Measurements from ENCODE around the gene LDLRAD2. TPM values are rescaled to one million over a fixed set of nuclear protein-coding genes. Genes with fewer than 3 reads are reported as not detected.

The LDLRAD2 gene
- total RNA-seq, 1 experiment from 2014 or later = not detected

GRCh38 chr1:21795075-21795474, 17.0 kb upstream of the LDLRAD2 start:
- peaks cover 6% of the 10 kb centered on the region; the same call in 1 of the 2 replicates for H3K9me3 ChIP-seq (ENCODE audit: low read length)
- no peaks in the 10 kb centered on the region; the same call in 1 of the 2 replicates for H3K4me1 ChIP-seq (ENCODE audit: insufficient read depth, low read length)
- TF ChIP-seq, protein P1, sequence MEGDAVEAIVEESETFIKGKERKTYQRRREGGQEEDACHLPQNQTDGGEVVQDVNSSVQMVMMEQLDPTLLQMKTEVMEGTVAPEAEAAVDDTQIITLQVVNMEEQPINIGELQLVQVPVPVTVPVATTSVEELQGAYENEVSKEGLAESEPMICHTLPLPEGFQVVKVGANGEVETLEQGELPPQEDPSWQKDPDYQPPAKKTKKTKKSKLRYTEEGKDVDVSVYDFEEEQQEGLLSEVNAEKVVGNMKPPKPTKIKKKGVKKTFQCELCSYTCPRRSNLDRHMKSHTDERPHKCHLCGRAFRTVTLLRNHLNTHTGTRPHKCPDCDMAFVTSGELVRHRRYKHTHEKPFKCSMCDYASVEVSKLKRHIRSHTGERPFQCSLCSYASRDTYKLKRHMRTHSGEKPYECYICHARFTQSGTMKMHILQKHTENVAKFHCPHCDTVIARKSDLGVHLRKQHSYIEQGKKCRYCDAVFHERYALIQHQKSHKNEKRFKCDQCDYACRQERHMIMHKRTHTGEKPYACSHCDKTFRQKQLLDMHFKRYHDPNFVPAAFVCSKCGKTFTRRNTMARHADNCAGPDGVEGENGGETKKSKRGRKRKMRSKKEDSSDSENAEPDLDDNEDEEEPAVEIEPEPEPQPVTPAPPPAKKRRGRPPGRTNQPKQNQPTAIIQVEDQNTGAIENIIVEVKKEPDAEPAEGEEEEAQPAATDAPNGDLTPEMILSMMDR (conservative IDR thresholded peaks at IDR 0.05; ENCODE audit: low read depth, low read length) = no peak
- no peaks in the 10 kb centered on the region for H3F3A ChIP-seq (ENCODE audit: low read length, unreplicated experiment)
- BruUV-seq (replicated peaks) = no TSS peak
- no peaks in the 10 kb centered on the region for H3K79me2 ChIP-seq (ENCODE audit: low read length)
- no peak overlapping the region for H3K4me2 ChIP-seq (ENCODE audit: low read length)
- no peak overlapping the region for H3K4me3 ChIP-seq (ENCODE audit: low read length)
- no peaks in the 10 kb centered on the region for H3K9me2 ChIP-seq (replicated peaks; ENCODE audit: low read length)
- ATAC-seq (no peak), DNase-seq (no peak)
- no peaks in the 10 kb centered on the region for H4K20me1 ChIP-seq (ENCODE audit: low read length)
- ChIA-PET CTCF (no interaction called here), POLR2A (ENCODE audit: unreplicated experiment) (no interaction called here)
- H3K27me3 ChIP-seq (ENCODE audit: low read length) = no peaks in the 10 kb centered on the region
- no peaks in the 10 kb centered on the region for H3K36me3 ChIP-seq (ENCODE audit: low read depth, low read length)
- intact Hi-C loops (cut with micrococcal nuclease) = no loop called here
- H3K9ac ChIP-seq (ENCODE audit: low read length) = no peak overlapping the region
- no peak overlapping the region for H3K27ac ChIP-seq (ENCODE audit: low read length)
- no peak overlapping the region for H2AFZ ChIP-seq (ENCODE audit: low read length)

DNA sequence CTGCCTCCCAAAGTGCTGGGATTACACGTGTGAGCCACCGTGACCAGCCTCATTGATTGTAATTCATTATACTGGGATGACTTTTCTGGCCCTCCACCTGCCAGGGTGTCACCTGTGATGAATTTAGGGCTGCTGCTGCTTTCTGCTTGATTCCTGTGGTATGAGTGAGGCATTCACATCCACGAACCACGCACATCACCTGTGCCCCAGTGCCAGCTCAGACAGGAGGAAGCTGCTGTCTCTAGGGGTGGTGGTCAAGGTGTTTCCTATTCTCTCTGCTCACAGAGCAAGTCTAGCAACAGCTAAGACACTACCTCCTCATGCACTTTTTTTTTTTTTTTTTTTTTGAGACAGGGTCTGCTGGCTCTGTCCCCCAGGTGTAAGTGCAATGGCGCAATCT, 12.3 kb upstream of the LDLRAD2 start:
- H3K79me2 ChIP-seq (ENCODE audit: low read length) = no peaks in the 10 kb centered on the region
- peaks cover 4% of the 10 kb centered on the region; the same call in 1 of the 2 replicates for H3K9me3 ChIP-seq (ENCODE audit: low read length)
- no peak overlapping the region for H3K27ac ChIP-seq (ENCODE audit: low read length)
- H3K4me1 ChIP-seq (ENCODE audit: insufficient read depth, low read length) = peaks cover 8% of the 10 kb centered on the region; the same call in 1 of the 2 replicates
- DNase-seq (peak; percentile 61), ATAC-seq (peak; percentile 53)
- no peak overlapping the region for H3K4me3 ChIP-seq (ENCODE audit: low read length)
- BruUV-seq (replicated peaks) = no TSS peak
- H3K4me2 ChIP-seq (ENCODE audit: low read length) = no peak overlapping the region
- no peaks in the 10 kb centered on the region for H4K20me1 ChIP-seq (ENCODE audit: low read length)
- H3K9me2 ChIP-seq (replicated peaks; ENCODE audit: low read length) = no peaks in the 10 kb centered on the region
- POLR2A ChIA-PET (ENCODE audit: unreplicated experiment) = no interaction called here
- intact Hi-C loops (cut with micrococcal nuclease) = no loop called here
- H3K27me3 ChIP-seq (ENCODE audit: low read length) = no peaks in the 10 kb centered on the region
- no peaks in the 10 kb centered on the region for H3K36me3 ChIP-seq (ENCODE audit: low read depth, low read length)
- no peak for TF ChIP-seq EZH2 (IDR thresholded peaks at IDR 0.05; ENCODE audit: low read length, unreplicated experiment)
- TF ChIP-seq, protein P1 (conservative IDR thresholded peaks at IDR 0.05; ENCODE audit: low read depth, low read length) = no peak
- TF ChIP-seq EZH2phosphoT487 (IDR thresholded peaks at IDR 0.05; ENCODE audit: borderline replicate concordance, low read length) = no peak
- CTCF ChIA-PET = no interaction called here
- no peak overlapping the region for H2AFZ ChIP-seq (ENCODE audit: low read length)
- H3F3A ChIP-seq (ENCODE audit: low read length, unreplicated experiment) = no peaks in the 10 kb centered on the region
- no peak overlapping the region for H3K9ac ChIP-seq (ENCODE audit: low read length)

GRCh38 chr1:21801100-21801499, 11.0 kb upstream of the LDLRAD2 start:
- H3K9me3 ChIP-seq (ENCODE audit: low read length) = no peaks in the 10 kb centered on the region
- no peak overlapping the region for H3K9ac ChIP-seq (ENCODE audit: low read length)
- ChIA-PET CTCF (no interaction called here), POLR2A (ENCODE audit: unreplicated experiment) (interaction anchor here (0.6 kb wide), 1 partner anchor 11 kb away, joined by 5 read pairs; no protein-coding TSS in a partner anchor)
- no peak overlapping the region for H2AFZ ChIP-seq (ENCODE audit: low read length)
- H4K20me1 ChIP-seq (ENCODE audit: low read length) = no peaks in the 10 kb centered on the region
- TF ChIP-seq, protein P1 (conservative IDR thresholded peaks at IDR 0.05; ENCODE audit: low read depth, low read length) = no peak
- no peak for TF ChIP-seq EZH2 (IDR thresholded peaks at IDR 0.05; ENCODE audit: low read length, unreplicated experiment)
- no peak for TF ChIP-seq EZH2phosphoT487 (IDR thresholded peaks at IDR 0.05; ENCODE audit: borderline replicate concordance, low read length)
- H3K27ac ChIP-seq (ENCODE audit: low read length) = peak overlapping the region; percentile 53
- H3K4me3 ChIP-seq (ENCODE audit: low read length) = no peak overlapping the region
- ATAC-seq (peak; percentile 97), DNase-seq (peak; percentile 92)
- no TSS peak for BruUV-seq (replicated peaks)
- H3K4me2 ChIP-seq (ENCODE audit: low read length) = no peak overlapping the region
- H3K79me2 ChIP-seq (ENCODE audit: low read length) = no peaks in the 10 kb centered on the region
- no peaks in the 10 kb centered on the region for H3K36me3 ChIP-seq (ENCODE audit: low read depth, low read length)
- H3K4me1 ChIP-seq (ENCODE audit: insufficient read depth, low read length) = peaks cover 8% of the 10 kb centered on the region; the same call in 1 of the 2 replicates
- H3K9me2 ChIP-seq (replicated peaks; ENCODE audit: low read length) = no peaks in the 10 kb centered on the region
- intact Hi-C loops (cut with micrococcal nuclease) = no loop called here
- H3F3A ChIP-seq (ENCODE audit: low read length, unreplicated experiment) = no peaks in the 10 kb centered on the region
- no peaks in the 10 kb centered on the region for H3K27me3 ChIP-seq (ENCODE audit: low read length)

Data from PC-3 (cell line).